Panc1 (cell line): Measurements from ENCODE around the gene GMCL2. TPM values are rescaled to one million over a fixed set of nuclear protein-coding genes. Genes with fewer than 3 reads are reported as not detected.

Source experiments
- ATAC-seq: fragments of 200-7000 bp; cut with Tn5 transposase; 2 replicates; pipeline ENCODE4 v1.9.1; 2020; ENCODE audit warnings: mild to moderate bottlenecking, moderate library complexity
- BruUV-seq: library from RNA; stranded (reverse); fragments of 400-500 nt; replicated peaks from 2 replicates; lab custom pipeline; 2021; lab: Mats Ljungman, UMichigan
- CTCF ChIA-PET: fragments of 300-600 bp; sonication (Branson Sonifier 250); formaldehyde crosslinking; loops from one replicate; lab custom pipeline; 2022; ENCODE audit warnings: antibody characterized with exemption; lab: Charles Lee
- POLR2A ChIA-PET: fragments of 300-600 bp; sonication (Branson Sonifier 250); formaldehyde crosslinking; loops from one replicate; lab custom pipeline; 2022; ENCODE audit warnings: antibody characterized with exemption; lab: Charles Lee
- DNase-seq: peaks from one replicate; pipeline ENCODE4 v3.0.0-alpha.2; 2010; ENCODE audit warnings: low read depth, low spot score
- H3K27ac ChIP-seq: 2 replicates; pipeline ENCODE4 v1.5.1; 2011; ENCODE audit warnings: mild to moderate bottlenecking, low read length, inconsistent platforms
- H3K27me3 ChIP-seq: fragments of 200-500 bp; sonication (Bioruptor generic); 2 replicates; pipeline ENCODE4 v1.6.0; 2014; ENCODE audit warnings: low read length, inconsistent platforms; ENCODE audit not compliant: control insufficient read depth, insufficient read depth
- H3K36me3 ChIP-seq: fragments of 200-500 bp; sonication (Bioruptor generic); 2 replicates; pipeline ENCODE4 v1.5.1; 2014; ENCODE audit warnings: inconsistent platforms, mild to moderate bottlenecking, low read length, moderate library complexity; ENCODE audit not compliant: control insufficient read depth, insufficient read depth
- H3K4me1 ChIP-seq: 2 replicates; pipeline ENCODE4 v1.5.1; 2011; ENCODE audit warnings: inconsistent platforms, mild to moderate bottlenecking, low read length, moderate library complexity; ENCODE audit not compliant: control insufficient read depth, insufficient read depth
- H3K4me3 ChIP-seq, 2 experiments: 2 replicates each; pipeline ENCODE4 v1.5.1; 2011 to 2012; ENCODE audit warnings: low read depth in 2 of 2, low read length in 2 of 2, mild to moderate bottlenecking in 2 of 2, inconsistent platforms in 1 of 2, moderate library complexity in 1 of 2
- H3K9me3 ChIP-seq: fragments of 200-500 bp; sonication (Bioruptor generic); 2 replicates; pipeline ENCODE4 v1.5.1; 2014; ENCODE audit warnings: low read depth, mild to moderate bottlenecking, inconsistent platforms, low read length, moderate library complexity; ENCODE audit not compliant: control insufficient read depth, insufficient read depth
- POLR2AphosphoS5 ChIP-seq: IDR thresholded peaks from 2 replicates; pipeline ENCODE4 v1.6.1; 2012; ENCODE audit warnings: mild to moderate bottlenecking, low read depth, low read length, moderate library complexity
- SIN3A ChIP-seq: IDR thresholded peaks from 2 replicates; pipeline ENCODE4 v1.6.1; 2012; ENCODE audit warnings: low read depth, mild to moderate bottlenecking, low read length, moderate library complexity, borderline replicate concordance; ENCODE audit not compliant: insufficient read depth
- TCF7L2 ChIP-seq: IDR thresholded peaks from 2 replicates; pipeline ENCODE4 v1.6.1; 2011; ENCODE audit warnings: mild to moderate bottlenecking, low read depth, low read length, inconsistent platforms
- in situ Hi-C: cut with HindIII; loops from 2 replicates; pipeline ENCODE4 v1.10.0; 2016; ENCODE audit warnings: low sequenced_read_pairs, low pct_unique_long_range_greater_than_20kb
- intact Hi-C: fragments of 100-400 bp; cut with micrococcal nuclease; formaldehyde crosslinking; loops from one replicate; pipeline ENCODE4 v1.10.0; 2022; ENCODE audit not compliant: unreplicated experiment
- total RNA-seq: library from RNA; stranded (reverse); gene quantifications from one replicate; pipeline ENCODE4 v1.2.1, GENCODE V29; 2021; ENCODE audit not compliant: unreplicated experiment
- TF ChIP-seq, protein P1 (sequence below), 2 experiments: IDR thresholded peaks; 2 replicates each; pipeline ENCODE4 v1.6.1; 2011 to 2012; ENCODE audit warnings: low read depth in 2 of 2, control low read depth in 1 of 2, low read length in 1 of 2, mild to moderate bottlenecking in 1 of 2, moderate library complexity in 1 of 2; ENCODE audit not compliant: insufficient read depth in 1 of 2
- TF ChIP-seq, protein P2 (sequence below): fragments of 450-650 bp; IDR thresholded peaks from 2 replicates; pipeline ENCODE4 v1.5.1; 2017; ENCODE audit warnings: mild to moderate bottlenecking

Gene GMCL2
- total RNA-seq, 1 experiment from 2014 or later: not detected

DNA sequence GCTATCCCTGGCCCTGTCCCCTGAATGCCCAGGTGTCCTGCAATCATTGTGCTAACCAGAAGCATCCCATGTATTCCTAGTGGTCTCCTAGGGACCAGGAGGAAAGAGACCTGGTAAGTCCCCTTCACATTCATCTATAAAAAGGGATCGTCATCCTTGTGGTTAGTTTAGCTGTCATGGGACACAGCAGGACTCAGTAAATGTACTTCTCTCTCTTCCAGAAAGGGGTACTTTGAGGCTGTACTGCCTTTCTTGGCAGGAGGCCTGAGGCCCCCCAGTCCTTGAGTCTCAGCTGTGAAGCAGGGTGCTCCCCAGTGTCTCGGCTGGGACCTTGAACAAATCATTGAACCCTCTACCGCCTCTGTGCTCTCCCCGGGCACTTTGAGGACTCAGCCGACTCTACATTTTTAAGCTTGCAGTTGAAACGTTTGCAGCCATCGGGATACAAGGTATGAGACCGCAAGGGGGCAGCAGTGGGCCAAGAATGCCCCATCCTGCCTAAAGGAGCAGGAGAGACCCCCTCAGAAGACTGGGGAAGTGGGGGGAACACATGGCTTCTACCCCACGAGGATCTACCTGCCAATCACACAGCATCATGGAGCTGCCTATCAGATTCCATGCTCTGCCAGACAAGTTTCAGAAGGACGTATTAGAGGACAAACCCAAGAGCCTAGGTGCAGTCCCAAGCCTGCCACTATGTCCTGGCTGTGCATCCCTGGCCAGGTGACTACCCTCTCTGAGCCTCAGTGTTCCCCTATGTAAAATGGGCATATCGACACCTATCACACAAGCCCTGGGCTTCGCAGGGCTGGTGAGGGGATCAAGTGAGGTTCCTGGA lies 47.8 kb upstream of the GMCL2 start:
- DNase-seq: peak; percentile 61

DNA sequence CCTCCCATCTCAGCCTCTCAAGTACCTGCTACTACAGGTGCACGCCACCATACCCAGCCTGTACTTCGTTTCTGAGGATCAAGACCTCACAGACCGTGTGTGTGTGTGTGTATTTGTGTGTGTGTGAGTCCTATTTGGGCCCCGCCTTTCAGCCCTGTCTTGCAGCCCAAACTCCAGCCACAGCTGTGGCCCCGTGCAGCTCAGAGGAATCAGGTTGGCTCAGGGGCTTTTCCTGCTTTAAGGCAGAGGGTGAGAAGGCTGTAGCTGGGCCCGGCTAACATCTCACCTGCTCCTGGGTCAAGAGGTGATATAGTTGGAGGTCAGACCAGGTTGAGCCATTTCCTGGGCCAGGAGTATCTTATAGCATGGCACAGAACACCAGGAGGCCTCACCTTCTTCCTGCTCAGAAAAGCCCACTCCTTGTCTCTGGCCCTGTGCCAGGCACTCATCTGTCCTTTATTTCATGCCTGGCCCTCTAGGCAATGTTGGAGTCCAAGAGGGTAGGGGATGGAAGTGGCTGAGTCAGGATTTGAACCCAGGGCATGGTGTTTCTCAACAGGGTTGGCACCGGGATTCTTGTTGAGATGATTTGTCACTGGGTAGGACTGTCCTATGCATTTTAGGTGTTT lies 47.1 kb upstream of the GMCL2 start:
- ChIA-PET CTCF (interaction anchor here (0.6 to 1.0 kb wide), 5 partner anchors 27 to 1459 kb away, joined by 3 to 5 read pairs (median 3); no protein-coding TSS in a partner anchor), POLR2A (no interaction called here)
- H3K27me3 ChIP-seq: no peaks in the 10 kb centered on the region
- TF ChIP-seq POLR2AphosphoS5 (no peak), TCF7L2 (no peak), SIN3A (no peak)
- TF ChIP-seq, protein P1, sequence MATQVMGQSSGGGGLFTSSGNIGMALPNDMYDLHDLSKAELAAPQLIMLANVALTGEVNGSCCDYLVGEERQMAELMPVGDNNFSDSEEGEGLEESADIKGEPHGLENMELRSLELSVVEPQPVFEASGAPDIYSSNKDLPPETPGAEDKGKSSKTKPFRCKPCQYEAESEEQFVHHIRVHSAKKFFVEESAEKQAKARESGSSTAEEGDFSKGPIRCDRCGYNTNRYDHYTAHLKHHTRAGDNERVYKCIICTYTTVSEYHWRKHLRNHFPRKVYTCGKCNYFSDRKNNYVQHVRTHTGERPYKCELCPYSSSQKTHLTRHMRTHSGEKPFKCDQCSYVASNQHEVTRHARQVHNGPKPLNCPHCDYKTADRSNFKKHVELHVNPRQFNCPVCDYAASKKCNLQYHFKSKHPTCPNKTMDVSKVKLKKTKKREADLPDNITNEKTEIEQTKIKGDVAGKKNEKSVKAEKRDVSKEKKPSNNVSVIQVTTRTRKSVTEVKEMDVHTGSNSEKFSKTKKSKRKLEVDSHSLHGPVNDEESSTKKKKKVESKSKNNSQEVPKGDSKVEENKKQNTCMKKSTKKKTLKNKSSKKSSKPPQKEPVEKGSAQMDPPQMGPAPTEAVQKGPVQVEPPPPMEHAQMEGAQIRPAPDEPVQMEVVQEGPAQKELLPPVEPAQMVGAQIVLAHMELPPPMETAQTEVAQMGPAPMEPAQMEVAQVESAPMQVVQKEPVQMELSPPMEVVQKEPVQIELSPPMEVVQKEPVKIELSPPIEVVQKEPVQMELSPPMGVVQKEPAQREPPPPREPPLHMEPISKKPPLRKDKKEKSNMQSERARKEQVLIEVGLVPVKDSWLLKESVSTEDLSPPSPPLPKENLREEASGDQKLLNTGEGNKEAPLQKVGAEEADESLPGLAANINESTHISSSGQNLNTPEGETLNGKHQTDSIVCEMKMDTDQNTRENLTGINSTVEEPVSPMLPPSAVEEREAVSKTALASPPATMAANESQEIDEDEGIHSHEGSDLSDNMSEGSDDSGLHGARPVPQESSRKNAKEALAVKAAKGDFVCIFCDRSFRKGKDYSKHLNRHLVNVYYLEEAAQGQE (IDR thresholded peaks at IDR 0.05; ENCODE audit: insufficient read depth in 1 of 2, low read depth in 2 of 2, low read length in 1 of 2): no peak
- peaks cover 2% of the 10 kb centered on the region; the same call in 1 of the 2 replicates for H3K36me3 ChIP-seq
- DNase-seq (no peak), ATAC-seq (no peak)
- no peak overlapping the region for H3K27ac ChIP-seq
- no peak overlapping the region for H3K4me3 ChIP-seq
- no peaks in the 10 kb centered on the region for H3K9me3 ChIP-seq
- intact Hi-C loops (no loop called here), in situ Hi-C loops (no loop called here)
- peaks cover 21% of the 10 kb centered on the region for H3K4me1 ChIP-seq
- no TSS peak for BruUV-seq

More for the DNA sequence above, 47.8 kb upstream of the GMCL2 start:
- peaks cover 2% of the 10 kb centered on the region; the same call in 1 of the 2 replicates for H3K36me3 ChIP-seq
- H3K4me1 ChIP-seq: peaks cover 21% of the 10 kb centered on the region
- POLR2A ChIA-PET: no interaction called here
- intact Hi-C loops: no loop called here
- CTCF ChIA-PET: interaction anchor here (0.6 to 1.0 kb wide), 5 partner anchors 28 to 265 kb away, joined by 3 read pairs; no protein-coding TSS in a partner anchor
- no peaks in the 10 kb centered on the region for H3K9me3 ChIP-seq
- in situ Hi-C loops: no loop called here
- H3K4me3 ChIP-seq: no peak overlapping the region
- TF ChIP-seq, protein P1 (IDR thresholded peaks at IDR 0.05; ENCODE audit: insufficient read depth in 1 of 2, low read depth in 2 of 2, low read length in 1 of 2): no peak
- TF ChIP-seq, protein P2, sequence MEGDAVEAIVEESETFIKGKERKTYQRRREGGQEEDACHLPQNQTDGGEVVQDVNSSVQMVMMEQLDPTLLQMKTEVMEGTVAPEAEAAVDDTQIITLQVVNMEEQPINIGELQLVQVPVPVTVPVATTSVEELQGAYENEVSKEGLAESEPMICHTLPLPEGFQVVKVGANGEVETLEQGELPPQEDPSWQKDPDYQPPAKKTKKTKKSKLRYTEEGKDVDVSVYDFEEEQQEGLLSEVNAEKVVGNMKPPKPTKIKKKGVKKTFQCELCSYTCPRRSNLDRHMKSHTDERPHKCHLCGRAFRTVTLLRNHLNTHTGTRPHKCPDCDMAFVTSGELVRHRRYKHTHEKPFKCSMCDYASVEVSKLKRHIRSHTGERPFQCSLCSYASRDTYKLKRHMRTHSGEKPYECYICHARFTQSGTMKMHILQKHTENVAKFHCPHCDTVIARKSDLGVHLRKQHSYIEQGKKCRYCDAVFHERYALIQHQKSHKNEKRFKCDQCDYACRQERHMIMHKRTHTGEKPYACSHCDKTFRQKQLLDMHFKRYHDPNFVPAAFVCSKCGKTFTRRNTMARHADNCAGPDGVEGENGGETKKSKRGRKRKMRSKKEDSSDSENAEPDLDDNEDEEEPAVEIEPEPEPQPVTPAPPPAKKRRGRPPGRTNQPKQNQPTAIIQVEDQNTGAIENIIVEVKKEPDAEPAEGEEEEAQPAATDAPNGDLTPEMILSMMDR: peak; percentile 93
- TF ChIP-seq TCF7L2: no peak
- peak; percentile 51 for ATAC-seq
- no peak overlapping the region for H3K27ac ChIP-seq
- BruUV-seq: no TSS peak
- H3K27me3 ChIP-seq: no peaks in the 10 kb centered on the region
